DND-41 (cell line): ENCODE data around the gene NF1.
A peak's percentile ranks its signal among the peaks of the same experiment; 100 is the strongest.
"Not testable (repeated sequence)": the region's sequence is repeated elsewhere in the genome, so short reads cannot be mapped to it uniquely, and the experiment has no call there.

Experiments used
- ATAC-seq: fragments of 200-7000 bp; cut with Tn5 transposase; 3 replicates; pipeline ENCODE4 v1.9.1; 2021; ENCODE audit warnings: low read depth; ENCODE audit not compliant: insufficient read depth
- DNase-seq: peaks from one replicate; pipeline ENCODE4 v3.0.0-alpha.2; 2020
- H2AFZ ChIP-seq: 2 replicates; pipeline ENCODE4 v1.6.0; 2012; ENCODE audit warnings: low read depth, low read length
- H3K27ac ChIP-seq: 2 replicates; pipeline ENCODE4 v1.5.1; 2012; ENCODE audit warnings: low read length, inconsistent platforms
- H3K27me3 ChIP-seq: fragments of 200-600 bp; sonication (generic); 2 replicates; pipeline ENCODE4 v1.6.0; 2012; ENCODE audit warnings: low read length, mild to moderate bottlenecking, inconsistent platforms; ENCODE audit not compliant: insufficient read depth, poor library complexity
- H3K36me3 ChIP-seq: 2 replicates; pipeline ENCODE4 v1.5.1; 2012; ENCODE audit warnings: low read length, inconsistent platforms; ENCODE audit not compliant: insufficient read depth
- H3K4me1 ChIP-seq: 2 replicates; pipeline ENCODE4 v1.5.1; 2012; ENCODE audit warnings: mild to moderate bottlenecking, low read length; ENCODE audit not compliant: insufficient read depth
- H3K4me2 ChIP-seq: 2 replicates; pipeline ENCODE4 v1.6.0; 2012; ENCODE audit warnings: mild to moderate bottlenecking, moderate library complexity, low read length, inconsistent platforms; ENCODE audit not compliant: insufficient read depth
- H3K4me3 ChIP-seq, 2 experiments: fragments of 200-600 bp in 1 of 2; shearing (Covaris generic) in 1 of 2; 2 replicates each; pipeline ENCODE4 v1.5.1; 2012 to 2016; ENCODE audit warnings: inconsistent platforms in 2 of 2, low read length in 2 of 2, mild to moderate bottlenecking in 2 of 2, low read depth in 1 of 2, moderate library complexity in 1 of 2
- H3K79me2 ChIP-seq: 2 replicates; pipeline ENCODE4 v1.6.0; 2012; ENCODE audit warnings: low read length, inconsistent platforms; ENCODE audit not compliant: insufficient read depth
- H3K9ac ChIP-seq: 2 replicates; pipeline ENCODE4 v1.6.0; 2012; ENCODE audit warnings: low read depth, mild to moderate bottlenecking, inconsistent platforms, low read length, moderate library complexity
- H3K9me3 ChIP-seq: 2 replicates; pipeline ENCODE4 v1.5.1; 2012; ENCODE audit warnings: low read length, moderate library complexity, mild to moderate bottlenecking, inconsistent platforms; ENCODE audit not compliant: insufficient read depth, severe bottlenecking
- H4K20me1 ChIP-seq: 2 replicates; pipeline ENCODE4 v1.6.0; 2012; ENCODE audit warnings: low read length; ENCODE audit not compliant: insufficient read depth
- EZH2 ChIP-seq: IDR thresholded peaks from 3 replicates; pipeline ENCODE4 v1.6.1; 2012; ENCODE audit warnings: borderline replicate concordance, low read depth, mild to moderate bottlenecking, moderate library complexity, low read length, inconsistent platforms; ENCODE audit not compliant: severe bottlenecking
- TF ChIP-seq, protein P1 (sequence below): IDR thresholded peaks from 2 replicates; pipeline ENCODE4 v1.5.1; 2012; ENCODE audit warnings: borderline replicate concordance, low read length, moderate library complexity, mild to moderate bottlenecking; ENCODE audit not compliant: poor library complexity, severe bottlenecking; ENCODE audit errors: extremely low read depth

The NF1 gene

DNA sequence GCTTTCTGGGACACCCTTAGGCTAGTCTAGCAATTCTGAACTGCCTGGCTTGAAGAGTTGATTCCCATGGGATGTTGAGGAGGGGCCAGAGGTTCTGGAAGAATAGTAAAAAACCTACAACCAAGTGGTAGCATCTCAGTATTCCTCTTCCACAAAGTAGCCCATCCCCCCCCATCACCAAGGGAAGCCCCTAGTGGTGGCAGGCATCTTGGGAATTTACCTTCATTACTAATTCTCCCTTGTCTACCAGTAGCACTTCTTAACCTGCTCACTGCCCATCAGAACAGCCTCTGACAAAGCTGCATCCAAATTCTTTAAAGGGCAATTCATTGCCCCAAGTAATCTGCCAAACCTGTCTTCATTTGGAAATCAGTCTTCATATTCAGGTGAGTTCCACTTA is 283.9 kb downstream of the NF1 start:
- H3K4me3 ChIP-seq: no peak overlapping the region
- H3K4me2 ChIP-seq: no peak overlapping the region
- peaks cover 33% of the 10 kb centered on the region for H3K36me3 ChIP-seq
- H3K4me1 ChIP-seq: no peaks in the 10 kb centered on the region
- H2AFZ ChIP-seq: no peak overlapping the region
- no peaks in the 10 kb centered on the region for H3K27me3 ChIP-seq
- DNase-seq: no peak
- no peak overlapping the region for H3K27ac ChIP-seq
- no peaks in the 10 kb centered on the region for H3K79me2 ChIP-seq
- no peak overlapping the region for H3K9ac ChIP-seq
- TF ChIP-seq EZH2: no peak
- TF ChIP-seq, protein P1, sequence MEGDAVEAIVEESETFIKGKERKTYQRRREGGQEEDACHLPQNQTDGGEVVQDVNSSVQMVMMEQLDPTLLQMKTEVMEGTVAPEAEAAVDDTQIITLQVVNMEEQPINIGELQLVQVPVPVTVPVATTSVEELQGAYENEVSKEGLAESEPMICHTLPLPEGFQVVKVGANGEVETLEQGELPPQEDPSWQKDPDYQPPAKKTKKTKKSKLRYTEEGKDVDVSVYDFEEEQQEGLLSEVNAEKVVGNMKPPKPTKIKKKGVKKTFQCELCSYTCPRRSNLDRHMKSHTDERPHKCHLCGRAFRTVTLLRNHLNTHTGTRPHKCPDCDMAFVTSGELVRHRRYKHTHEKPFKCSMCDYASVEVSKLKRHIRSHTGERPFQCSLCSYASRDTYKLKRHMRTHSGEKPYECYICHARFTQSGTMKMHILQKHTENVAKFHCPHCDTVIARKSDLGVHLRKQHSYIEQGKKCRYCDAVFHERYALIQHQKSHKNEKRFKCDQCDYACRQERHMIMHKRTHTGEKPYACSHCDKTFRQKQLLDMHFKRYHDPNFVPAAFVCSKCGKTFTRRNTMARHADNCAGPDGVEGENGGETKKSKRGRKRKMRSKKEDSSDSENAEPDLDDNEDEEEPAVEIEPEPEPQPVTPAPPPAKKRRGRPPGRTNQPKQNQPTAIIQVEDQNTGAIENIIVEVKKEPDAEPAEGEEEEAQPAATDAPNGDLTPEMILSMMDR: peak; percentile 27
- no peaks in the 10 kb centered on the region for H4K20me1 ChIP-seq
- H3K9me3 ChIP-seq: no peaks in the 10 kb centered on the region
- no peak for ATAC-seq

DNA sequence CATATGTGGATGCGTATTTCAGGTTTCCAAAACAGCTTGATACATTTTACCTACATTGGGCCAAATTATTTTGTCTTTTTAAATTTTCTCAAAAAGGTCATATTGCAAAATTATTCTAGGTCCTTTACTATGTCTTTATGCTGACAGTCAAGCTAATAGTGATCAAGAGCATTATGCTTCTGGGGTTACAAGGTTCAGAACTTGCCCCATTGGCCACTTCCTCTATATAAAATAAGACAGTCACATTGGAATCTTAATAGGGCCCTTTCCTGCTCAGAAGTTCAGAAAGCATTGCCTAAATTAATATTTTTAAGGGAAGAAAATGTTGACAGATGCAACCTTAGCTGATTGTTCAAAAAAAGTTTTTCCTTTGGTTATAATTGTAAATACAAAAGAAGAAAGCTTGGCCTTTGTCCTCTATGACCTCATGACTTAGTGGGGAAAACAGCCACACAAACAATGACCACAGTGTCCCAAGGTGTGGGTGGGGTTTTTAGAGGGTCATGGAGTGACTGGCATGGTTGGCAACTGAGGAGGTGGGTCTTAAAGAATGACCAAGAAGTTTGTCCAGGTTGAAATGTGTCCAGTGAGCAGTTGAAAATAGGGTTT is 284.9 kb downstream of the NF1 start:
- peaks cover 25% of the 10 kb centered on the region for H3K36me3 ChIP-seq
- H3K9me3 ChIP-seq: no peaks in the 10 kb centered on the region
- DNase-seq (no peak), ATAC-seq (no peak)
- no peak overlapping the region for H3K27ac ChIP-seq
- no peak overlapping the region for H3K4me2 ChIP-seq
- no peak overlapping the region for H2AFZ ChIP-seq
- no peaks in the 10 kb centered on the region for H4K20me1 ChIP-seq
- no peak overlapping the region for H3K9ac ChIP-seq
- no peaks in the 10 kb centered on the region for H3K4me1 ChIP-seq
- H3K4me3 ChIP-seq: no peak overlapping the region
- TF ChIP-seq EZH2: no peak
- TF ChIP-seq, protein P1: no peak
- H3K27me3 ChIP-seq: no peaks in the 10 kb centered on the region
- no peaks in the 10 kb centered on the region for H3K79me2 ChIP-seq

DNA sequence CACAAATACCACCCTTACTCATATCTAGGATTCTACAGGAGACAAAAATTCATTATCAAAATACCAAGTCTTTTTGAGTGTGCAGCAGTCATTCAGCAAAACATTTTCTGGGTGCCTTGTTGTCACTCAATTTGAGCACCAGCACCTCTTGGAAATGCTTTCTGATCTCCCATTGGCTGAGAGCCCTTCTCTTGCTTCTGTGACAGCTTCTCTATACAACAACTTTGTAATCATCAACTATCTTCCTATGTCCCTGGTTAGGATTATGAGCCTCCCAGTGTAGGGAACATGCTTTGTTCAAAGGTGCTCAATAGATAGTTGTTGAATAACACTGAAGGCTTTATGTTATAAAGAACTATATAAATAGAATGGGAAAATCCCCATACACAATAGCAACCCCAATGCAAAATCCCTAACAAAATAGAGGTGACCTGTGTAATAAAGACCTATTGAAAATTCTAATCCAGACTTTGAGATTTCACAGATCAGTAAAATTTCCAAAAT is 286.4 kb downstream of the NF1 start:
- no peaks in the 10 kb centered on the region for H3K9me3 ChIP-seq
- no peaks in the 10 kb centered on the region for H4K20me1 ChIP-seq
- no peak overlapping the region for H2AFZ ChIP-seq
- no peak overlapping the region for H3K9ac ChIP-seq
- ATAC-seq (no peak), DNase-seq (no peak)
- no peaks in the 10 kb centered on the region for H3K27me3 ChIP-seq
- H3K4me2 ChIP-seq: no peak overlapping the region
- peaks cover 21% of the 10 kb centered on the region for H3K36me3 ChIP-seq
- no peaks in the 10 kb centered on the region for H3K4me1 ChIP-seq
- H3K79me2 ChIP-seq: no peaks in the 10 kb centered on the region
- no peak overlapping the region for H3K4me3 ChIP-seq
- no peak for TF ChIP-seq EZH2
- TF ChIP-seq, protein P1: no peak
- no peak overlapping the region for H3K27ac ChIP-seq

DNA sequence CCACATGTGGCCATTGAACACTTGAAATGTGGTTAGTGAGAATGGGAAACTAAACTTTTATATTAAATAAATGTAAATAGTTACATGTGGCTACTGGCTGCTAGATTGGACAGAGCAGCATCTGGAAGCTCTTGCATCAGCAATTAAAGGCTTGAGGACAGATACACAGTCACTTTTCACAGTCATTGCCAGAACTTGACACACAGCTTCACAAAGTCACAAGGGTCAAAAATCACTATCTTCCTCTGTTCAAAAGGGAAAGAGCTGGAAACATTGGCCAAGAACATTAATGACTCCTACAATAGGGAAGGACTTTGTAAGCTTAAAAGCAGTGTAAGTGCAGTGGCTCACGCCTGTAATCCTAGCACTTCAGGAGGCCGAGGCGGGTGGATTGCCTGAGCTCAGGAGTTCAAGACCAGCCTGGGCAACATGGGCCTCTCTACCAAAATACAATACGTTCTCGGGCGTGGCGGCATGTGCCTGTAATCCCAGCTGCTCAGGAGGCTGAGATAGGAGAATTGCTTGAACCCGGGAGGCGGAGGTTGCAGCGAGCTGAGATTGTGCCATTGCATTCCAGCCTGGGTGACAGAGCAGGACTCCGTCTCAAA is 288.0 kb downstream of the NF1 start:
- H2AFZ ChIP-seq, H3K9me3 ChIP-seq, H3K4me2 ChIP-seq, H3K27me3 ChIP-seq, H4K20me1 ChIP-seq, H3K9ac ChIP-seq, ATAC-seq, H3K4me1 ChIP-seq, H3K79me2 ChIP-seq, DNase-seq, H3K4me3 ChIP-seq, H3K27ac ChIP-seq: not testable (repeated sequence)
- peaks cover 12% of the 10 kb centered on the region for H3K36me3 ChIP-seq
